K562 (cell line): Measurements from ENCODE around the gene ARHGAP24. TPM values are rescaled to one million over a fixed set of nuclear protein-coding genes. Genes with fewer than 3 reads are reported as not detected.

Experiments
- ATAC-seq: fragments of 200-7000 bp; cut with Tn5 transposase; 3 replicates; pipeline ENCODE4 v1.9.1; 2020; ENCODE audit warnings: moderate library complexity
- BruUV-seq: library from RNA; stranded (reverse); fragments of 400-500 nt; replicated peaks from 2 replicates; lab custom pipeline; 2021; lab: Mats Ljungman, UMichigan
- CTCF ChIA-PET: fragments of 300-600 bp; formaldehyde crosslinking; extraction: SDS; loops from one replicate; lab custom pipeline; 2021; ENCODE audit warnings: low intra/inter-chr PET ratio; lab: Yijun Ruan, JAX
- POLR2A ChIA-PET: fragments of 300-600, 350-650 bp; sonication (Branson Sonifier 250); formaldehyde crosslinking; extraction: SDS; loops from one replicate; lab custom pipeline; 2021; ENCODE audit warnings: antibody characterized with exemption, inconsistent platforms; lab: Yijun Ruan, JAX
- DNase-seq, 4 experiments: peaks; one replicate each; pipeline versions ENCODE4 v3.0.0 to v3.0.0-alpha.2; 2011 to 2018; ENCODE audit warnings: low spot score in 3 of 4, mixed read lengths in 3 of 4; ENCODE audit errors: extremely low read depth in 1 of 4
- FAIRE-seq: peaks from 2 replicates; lab custom pipeline; 2011; peaks lifted over from hg19 to GRCh38; lab: Jason Lieb, UNC
- H2AFZ ChIP-seq: 2 replicates; pipeline ENCODE4 v1.6.0; 2011; ENCODE audit warnings: low read depth, low read length, control low read depth, inconsistent platforms
- H3K27ac ChIP-seq: fragments of 200-600 bp; 3 replicates; pipeline ENCODE4 v1.8.0; 2011; ENCODE audit warnings: low read depth, mild to moderate bottlenecking, control low read depth, inconsistent platforms, low read length, moderate library complexity, mixed read lengths; ENCODE audit errors: extremely low read depth
- H3K27me3 ChIP-seq, 2 experiments: fragments of 300-600 bp in 1 of 2; 2 replicates in 1 of 2; 3 replicates in 1 of 2; pipeline versions ENCODE4 v1.6.0 to v1.8.0; 2011; ENCODE audit warnings: inconsistent platforms in 2 of 2, low read length in 2 of 2, mild to moderate bottlenecking in 1 of 2, mixed read lengths in 1 of 2, moderate library complexity in 1 of 2; ENCODE audit not compliant: control insufficient read depth in 2 of 2, insufficient read depth in 2 of 2
- H3K36me3 ChIP-seq: fragments of 300-600 bp; 3 replicates; pipeline ENCODE4 v1.8.0; 2011; ENCODE audit warnings: mild to moderate bottlenecking, low read length, inconsistent platforms; ENCODE audit not compliant: control insufficient read depth, insufficient read depth
- H3K4me1 ChIP-seq, 2 experiments: fragments of 200-600 bp in 1 of 2; replicated peaks in 1 of 2; 2 replicates in 1 of 2; 3 replicates in 1 of 2; pipeline versions ENCODE4 v1.5.1 to v1.8.0; 2011; ENCODE audit warnings: inconsistent platforms in 2 of 2, low read length in 2 of 2, mild to moderate bottlenecking in 1 of 2, mixed read lengths in 1 of 2, moderate library complexity in 1 of 2; ENCODE audit not compliant: control insufficient read depth in 2 of 2, insufficient read depth in 2 of 2
- H3K4me2 ChIP-seq: 2 replicates; pipeline ENCODE4 v1.6.1; 2011; ENCODE audit warnings: low read length, control low read depth, inconsistent platforms, mixed read lengths; ENCODE audit not compliant: insufficient read depth
- H3K4me3 ChIP-seq: fragments of 200-600 bp; sonication (generic), shearing (Covaris generic); 2 replicates; pipeline ENCODE4 v1.5.1; 2016; ENCODE audit warnings: control low read depth, inconsistent platforms
- H3K79me2 ChIP-seq: fragments of 200-600 bp; 3 replicates; pipeline ENCODE4 v1.8.0; 2011; ENCODE audit warnings: low read length, inconsistent platforms; ENCODE audit not compliant: control insufficient read depth, insufficient read depth
- H3K9ac ChIP-seq, 2 experiments: 2 replicates each; pipeline versions ENCODE4 v1.6.0 to v1.6.1; 2011; ENCODE audit warnings: low read depth in 2 of 2, low read length in 2 of 2, control low read depth in 1 of 2, inconsistent platforms in 1 of 2, mild to moderate bottlenecking in 1 of 2, mixed read lengths in 1 of 2; ENCODE audit not compliant: insufficient read depth in 1 of 2
- H3K9me1 ChIP-seq: one replicate; pipeline ENCODE4 v1.6.0; 2011; ENCODE audit warnings: inconsistent platforms, mild to moderate bottlenecking, low read length, moderate library complexity; ENCODE audit not compliant: control insufficient read depth, insufficient read depth
- H3K9me3 ChIP-seq: replicated peaks from 2 replicates; pipeline ENCODE4 v1.5.1; 2011; ENCODE audit warnings: low read depth, low read length, inconsistent platforms; ENCODE audit not compliant: control insufficient read depth, insufficient read depth
- H4K20me1 ChIP-seq: replicated peaks from 2 replicates; pipeline ENCODE4 v1.6.1; 2011; ENCODE audit warnings: low read length, inconsistent platforms, mixed read lengths; ENCODE audit not compliant: control insufficient read depth, insufficient read depth
- EHMT2 ChIP-seq: fragments of 450-650 bp; IDR thresholded peaks from 2 replicates; pipeline ENCODE4 v1.6.1; 2018; ENCODE audit warnings: antibody characterized with exemption
- GABPA ChIP-seq: fragments of 200-800 bp; sonication (Bioruptor generic); conservative IDR thresholded peaks from 2 replicates; pipeline ENCODE4 v1.6.1; 2016; ENCODE audit warnings: low read depth, missing genetic modification characterization, missing compliant biosample characterization
- JUN ChIP-seq, 2 experiments: sonication (generic) in 1 of 2; formaldehyde crosslinking in 1 of 2; IDR thresholded peaks; 2 replicates each; pipeline versions ENCODE4 v1.6.1 to v1.8.0; 2012 to 2022; ENCODE audit warnings: borderline replicate concordance in 2 of 2, mild to moderate bottlenecking in 2 of 2, improper control_type of control experiment in 1 of 2, low read depth in 1 of 2, low read length in 1 of 2, missing genetic modification reagents in 1 of 2
- KDM2B ChIP-seq: fragments of 250-450 bp; sonication (Bioruptor Pico); IDR thresholded peaks from 2 replicates; pipeline ENCODE4 v1.8.0; 2021; ENCODE audit warnings: mild to moderate bottlenecking, moderate library complexity
- KLF13 ChIP-seq: fragments of 450-650 bp; IDR thresholded peaks from 2 replicates; pipeline ENCODE4 v1.6.1; 2016; ENCODE audit warnings: missing genetic modification characterization, low read depth, mild to moderate bottlenecking, missing compliant biosample characterization, moderate library complexity, borderline replicate concordance
- POLR2G ChIP-seq: fragments of 200-400 bp; formaldehyde crosslinking; IDR thresholded peaks from 2 replicates; pipeline ENCODE4 v1.6.1; 2017; ENCODE audit warnings: low read depth, mild to moderate bottlenecking, antibody characterized with exemption, low read length, moderate library complexity
- RFX5 ChIP-seq: IDR thresholded peaks from 2 replicates; pipeline ENCODE4 v1.6.1; 2011; ENCODE audit warnings: low read depth, mild to moderate bottlenecking, improper control_type of control experiment, low read length
- RNF2 ChIP-seq: sonication (generic); IDR thresholded peaks from 2 replicates; pipeline ENCODE4 v1.6.1; 2016
- ZC3H8 ChIP-seq: fragments of 450-650 bp; IDR thresholded peaks from 2 replicates; pipeline ENCODE4 v1.6.1; 2017
- ZNF212 ChIP-seq: fragments of 450-650 bp; formaldehyde crosslinking; IDR thresholded peaks from 2 replicates; pipeline ENCODE4 v1.4.0; 2020; ENCODE audit warnings: mild to moderate bottlenecking
- WGBS: fragments of 100-300 bp; shearing (Covaris generic); methylation state at CpG from one replicate; pipeline ENCODE4 v1.1.6; 2016; ENCODE audit warnings: low coverage, mixed read lengths; ENCODE audit not compliant: insufficient coverage; ENCODE audit errors: missing lambda C conversion rate; 5-methylcytosine and 5-hydroxymethylcytosine counted together
- in situ Hi-C: fragments of 300-500 bp; cut with MboI; formaldehyde crosslinking; loops from 4 replicates; pipeline ENCODE4 v1.15.0; 2018; ENCODE audit warnings: inconsistent platforms, mixed read lengths
- intact Hi-C: fragments of 100-400 bp; cut with micrococcal nuclease; formaldehyde crosslinking; loops from 2 replicates; pipeline ENCODE4 v1.14.2; 2022
- polyA plus RNA-seq, 8 experiments: library from polyadenylated mRNA; depleted of rRNA in 4 of 8; stranded (reverse) in 5 of 8; unstranded in 3 of 8; fragments of >200 nt; fragmentation: Nextera tagmentation in 2 of 8; fragmentation: Illumina TruSeq in 1 of 8; extraction: Ambion mirVana in 2 of 8; extraction: Trizol in 1 of 8; gene quantifications; 2 replicates each; pipeline versions ENCODE4 v1.2.1 to v1.2.3, GENCODE V29; 2011 to 2014; ENCODE audit warnings: inconsistent platforms in 1 of 8, missing spikeins in 1 of 8
- total RNA-seq, 7 experiments: library from RNA; depleted of rRNA in 6 of 7; stranded (reverse); fragments of >200 nt in 6 of 7; fragmentation: Illumina TruSeq in 2 of 7; extraction: Trizol in 2 of 7; gene quantifications; 2 replicates each; pipeline versions ENCODE4 v1.2.1 to v1.2.3, GENCODE V29; 2011 to 2021; ENCODE audit warnings: low replicate concordance in 1 of 7

Gene ARHGAP24
- total and polyA plus RNA-seq, 9 of the 15 experiments (the other 6 are each of a cell fraction or from before 2014, with no cell fraction given), result 8.0 to 22.6 (median 14.0) TPM

GRCh38 chr4:85486425-85487086 lies 11.6 kb downstream of the ARHGAP24 start:
- Histone ChIP-seq H3K9ac (no peak overlapping the region), H3K79me2 (no peaks in the 10 kb centered on the region), H3K4me3 (no peak overlapping the region), H2AFZ (no peak overlapping the region), H4K20me1 (no peaks in the 10 kb centered on the region), H3K27ac (no peak overlapping the region), H3K36me3 (no peaks in the 10 kb centered on the region), H3K9me1 (no peaks in the 10 kb centered on the region), H3K4me2 (no peak overlapping the region), H3K4me1 (no peaks in the 10 kb centered on the region), H3K27me3 (no peaks in the 10 kb centered on the region), H3K9me3 (no peaks in the 10 kb centered on the region)
- peak in 2 of 4 experiments; percentile 7 to 17 for DNase-seq
- FAIRE-seq, result no peak
- BruUV-seq, result no TSS peak
- WGBS, result 21% methylated on average over 3 of the region's 3 CpGs
- in situ Hi-C loops, result no loop called here
- ATAC-seq, result peak; percentile 58; the same call in 1 of the 3 replicates
- intact Hi-C loops, result no loop called here
- ChIA-PET CTCF (no interaction called here), POLR2A (no interaction called here)
- TF ChIP-seq GABPA (tag) (no peak), KDM2B (CRISPR knock-in tag) (no peak), EHMT2 (no peak), KLF13 (tag) (no peak)

- Histone ChIP-seq H3K27me3 (no peaks in the 10 kb centered on the region), H3K9me1 (no peaks in the 10 kb centered on the region), H3K9ac (no peak overlapping the region), H3K27ac (no peak overlapping the region), H3K4me3 (no peak overlapping the region), H3K4me1 (no peaks in the 10 kb centered on the region), H3K36me3 (no peaks in the 10 kb centered on the region), H4K20me1 (no peaks in the 10 kb centered on the region), H3K9me3 (no peaks in the 10 kb centered on the region), H3K79me2 (no peaks in the 10 kb centered on the region), H2AFZ (no peak overlapping the region), H3K4me2 (no peak overlapping the region)
- no peak for FAIRE-seq
- CTCF ChIA-PET, result no interaction called here
- BruUV-seq, result no TSS peak
- TF ChIP-seq ZNF212 (CRISPR knock-in tag) (no peak), JUN (IDR thresholded peaks at IDR 0.05; ENCODE audit: borderline replicate concordance, low read depth, low read length) (no peak), JUN (CRISPR knock-in tag; IDR thresholded peaks at IDR 0.05; ENCODE audit: borderline replicate concordance) (no peak), ZC3H8 (no peak), RFX5 (no peak), POLR2G (no peak), RNF2 (no peak)
- no peak for DNase-seq
- 13% methylated on average over 1 of the region's 1 CpG for WGBS
- intact Hi-C loops (no loop called here), in situ Hi-C loops (no loop called here)
- ATAC-seq, result no peak
- POLR2A ChIA-PET, result interaction anchor here (0.9 kb wide), 1 partner anchor 40 kb away, joined by 3 read pairs; no protein-coding TSS in a partner anchor
Observed at GRCh38 chr4:85488416-85488815, 13.5 kb downstream of the ARHGAP24 start.
